Measurements from ENCODE around the gene CNTN5. TPM values are rescaled to one million over a fixed set of nuclear protein-coding genes. Genes with fewer than 3 reads are reported as not detected.

Gene CNTN5
- total RNA-seq, 1 experiment from 2014 or later = not detected

DNA sequence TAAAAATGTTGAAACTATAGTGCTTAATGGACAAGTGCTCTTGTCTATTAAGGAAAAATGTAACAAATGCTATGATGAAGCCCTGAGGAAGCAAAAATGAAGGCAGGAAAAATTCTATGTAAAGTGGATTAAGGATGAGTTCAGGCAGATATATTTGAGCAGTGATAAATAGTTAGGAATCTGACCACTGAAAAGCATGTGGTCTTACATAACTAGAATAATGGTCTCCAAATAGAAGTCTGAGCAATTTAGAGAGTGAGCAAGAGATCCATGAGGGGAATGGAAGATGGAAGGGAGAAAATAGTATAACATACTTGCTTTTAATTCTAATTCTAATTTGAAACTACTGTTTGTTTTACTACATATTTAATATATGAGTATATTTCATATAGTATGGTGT lies 1155.7 kb downstream of the CNTN5 start:
- Histone ChIP-seq H3T11ph (ENCODE audit: low read length) (no peak overlapping the region), H3K79me1 (ENCODE audit: insufficient read depth, low read depth, low read length, poor library complexity, severe bottlenecking) (no peaks in the 10 kb centered on the region), H2BK15ac (ENCODE audit: low read depth, low read length) (no peak overlapping the region), H3K27me3 (ENCODE audit: insufficient read depth, low read length) (no peaks in the 10 kb centered on the region), H3K14ac (ENCODE audit: insufficient read depth, low read length) (no peak overlapping the region), H2BK120ac (ENCODE audit: low read depth, low read length, poor library complexity, severe bottlenecking) (no peak overlapping the region), H4K91ac (ENCODE audit: insufficient read length, low read depth, low read length) (no peak overlapping the region), H2AK5ac (ENCODE audit: insufficient read length, low read length) (no peak overlapping the region), H3K79me2 (ENCODE audit: insufficient read depth, low read length) (no peaks in the 10 kb centered on the region), H4K5ac (ENCODE audit: insufficient read length, low read depth, low read length) (no peak overlapping the region), H3K4ac (ENCODE audit: low read depth, low read length) (no peak overlapping the region), H3K23ac (ENCODE audit: insufficient read length, low read depth, low read length) (no peak overlapping the region), H4K8ac (replicated peaks; ENCODE audit: insufficient read length, low read depth, low read length) (no peak overlapping the region), H2BK5ac (ENCODE audit: insufficient read length, low read length) (no peak overlapping the region), H3K18ac (ENCODE audit: insufficient read length, low read depth, low read length) (no peak overlapping the region), H2BK12ac (ENCODE audit: insufficient read length, low read depth, low read length) (no peak overlapping the region), H4K20me1 (ENCODE audit: control insufficient read depth, insufficient read depth, insufficient read length) (no peaks in the 10 kb centered on the region), H3K9ac (ENCODE audit: extremely low read depth, insufficient read length, low read length) (no peak overlapping the region), H3K27ac (ENCODE audit: insufficient read length, low read depth, low read length) (no peak overlapping the region), H3K56ac (ENCODE audit: insufficient read length, low read depth, low read length) (no peak overlapping the region), H3K4me2 (ENCODE audit: insufficient read depth, insufficient read length, low read length) (no peak overlapping the region), H3K23me2 (ENCODE audit: insufficient read length, low read depth, low read length, poor library complexity, severe bottlenecking) (no peaks in the 10 kb centered on the region), H2BK20ac (ENCODE audit: low read depth, low read length, poor library complexity, severe bottlenecking) (no peak overlapping the region), H3K4me1 (ENCODE audit: insufficient read depth, low read length) (no peaks in the 10 kb centered on the region), H3K9me3 (ENCODE audit: control insufficient read depth, low read depth, low read length) (no peaks in the 10 kb centered on the region), H2AFZ (ENCODE audit: low read length) (no peak overlapping the region)
- TF ChIP-seq, protein P1, sequence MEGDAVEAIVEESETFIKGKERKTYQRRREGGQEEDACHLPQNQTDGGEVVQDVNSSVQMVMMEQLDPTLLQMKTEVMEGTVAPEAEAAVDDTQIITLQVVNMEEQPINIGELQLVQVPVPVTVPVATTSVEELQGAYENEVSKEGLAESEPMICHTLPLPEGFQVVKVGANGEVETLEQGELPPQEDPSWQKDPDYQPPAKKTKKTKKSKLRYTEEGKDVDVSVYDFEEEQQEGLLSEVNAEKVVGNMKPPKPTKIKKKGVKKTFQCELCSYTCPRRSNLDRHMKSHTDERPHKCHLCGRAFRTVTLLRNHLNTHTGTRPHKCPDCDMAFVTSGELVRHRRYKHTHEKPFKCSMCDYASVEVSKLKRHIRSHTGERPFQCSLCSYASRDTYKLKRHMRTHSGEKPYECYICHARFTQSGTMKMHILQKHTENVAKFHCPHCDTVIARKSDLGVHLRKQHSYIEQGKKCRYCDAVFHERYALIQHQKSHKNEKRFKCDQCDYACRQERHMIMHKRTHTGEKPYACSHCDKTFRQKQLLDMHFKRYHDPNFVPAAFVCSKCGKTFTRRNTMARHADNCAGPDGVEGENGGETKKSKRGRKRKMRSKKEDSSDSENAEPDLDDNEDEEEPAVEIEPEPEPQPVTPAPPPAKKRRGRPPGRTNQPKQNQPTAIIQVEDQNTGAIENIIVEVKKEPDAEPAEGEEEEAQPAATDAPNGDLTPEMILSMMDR (conservative IDR thresholded peaks at IDR 0.05) = no peak
- no peak for DNase-seq
- no peak overlapping the region for H3K27ac Mint-ChIP-seq
- H3K36me3 Mint-ChIP-seq (ENCODE audit: insufficient read depth in 1 of 3, low read depth in 3 of 3) = no peaks in the 10 kb centered on the region
- no peaks in the 10 kb centered on the region for H3K27me3 Mint-ChIP-seq (ENCODE audit: low read depth)
- peaks cover 0 to 2% of the 10 kb centered on the region in 2 experiments; a peak in 1 of 4 replicates for H3K4me1 Mint-ChIP-seq
- no peaks in the 10 kb centered on the region for H3K9me3 Mint-ChIP-seq
- no peak overlapping the region for H3K4me3 Mint-ChIP-seq
